Sigmoid colon (tissue), 7 donors: ENCODE results near the gene HOXB1. TPM values are rescaled to one million over a fixed set of nuclear protein-coding genes. Genes with fewer than 3 reads are reported as not detected.
"Not testable (repeated sequence)": the region's sequence is repeated elsewhere in the genome, so short reads cannot be mapped to it uniquely, and the experiment has no call there.

Source experiments
- DNase-seq: peaks from one replicate; pipeline ENCODE4 v3.0.0-alpha.2; 2019
- H3K27ac ChIP-seq, 4 donors: fragments of 200-600 bp; sonication (generic); one replicate each; pipeline ENCODE4 v1.5.1; 2016 to 2019; ENCODE audit warnings: mild to moderate bottlenecking in 1 of 4
- H3K27me3 ChIP-seq, 3 donors: fragments of 200-600 bp; sonication (generic); one replicate each; pipeline ENCODE4 v1.5.1; 2019; ENCODE audit warnings: mild to moderate bottlenecking in 1 of 3
- H3K36me3 ChIP-seq, 4 donors: fragments of 200-600 bp; sonication (generic); one replicate each; pipeline ENCODE4 v1.5.1; 2016 to 2019
- H3K4me1 ChIP-seq, 4 donors: fragments of 200-600 bp; sonication (generic); one replicate each; pipeline ENCODE4 v1.5.1; 2017 to 2019
- H3K4me3 ChIP-seq, 4 donors: fragments of 200-600 bp; sonication (generic); one replicate each; pipeline ENCODE4 v1.5.1; 2017 to 2019; ENCODE audit warnings: mild to moderate bottlenecking in 2 of 4, moderate library complexity in 1 of 4
- H3K9me3 ChIP-seq, 4 donors: fragments of 200-600 bp in 3 of 4; sonication (generic) in 3 of 4; one replicate each; pipeline versions ENCODE4 v1.5.1 to v1.6.1; 2013 to 2019
- EP300 ChIP-seq, 4 donors: sonication (generic); formaldehyde crosslinking; IDR thresholded peaks; one replicate each; pipeline ENCODE4 v1.6.1; 2017; ENCODE audit warnings: antibody characterized with exemption in 4 of 4
- POLR2A ChIP-seq, 2 donors: fragments of 450-650 bp; IDR thresholded peaks; one replicate each; pipeline ENCODE4 v1.6.1; 2016; ENCODE audit warnings: antibody characterized with exemption in 2 of 2, mild to moderate bottlenecking in 2 of 2, moderate library complexity in 2 of 2
- POLR2AphosphoS5 ChIP-seq, 4 donors: sonication (generic); formaldehyde crosslinking; IDR thresholded peaks; one replicate each; pipeline ENCODE4 v1.6.1; 2017; ENCODE audit warnings: antibody characterized with exemption in 4 of 4
- WGBS, 2 donors: extraction: QIAGEN DNeasy Blood & Tissue Kit; methylation state at CpG; one replicate each; pipeline ENCODE4 v1.1.7; 2013; 5-methylcytosine and 5-hydroxymethylcytosine counted together
- intact Hi-C: fragments of 100-400 bp; cut with DNase I; formaldehyde crosslinking; loops from one replicate; pipeline ENCODE4 v1.15.1; 2023
- polyA plus RNA-seq, 3 donors: library from polyadenylated mRNA; stranded (reverse); fragments of 200-250 nt; gene quantifications; one replicate each; pipeline ENCODE4 v1.2.3, GENCODE V29; 2013
- small RNA-seq, 3 donors: library from RNA; depleted of rRNA; stranded (forward); fragments of <200 nt; gene quantifications; one replicate each; pipeline ENCODE3, GENCODE V24; 2016
- total RNA-seq, 4 donors: library from RNA; depleted of rRNA; stranded (reverse); fragments of >200 nt; gene quantifications; one replicate each; pipeline ENCODE4 v1.1.0, GENCODE V29; 2016
- TF ChIP-seq, protein P1 (sequence below), 4 experiments: fragments of 450-650 bp in 3 of 4; fragments of 200-600 bp in 1 of 4; IDR thresholded peaks; one replicate each; pipeline ENCODE4 v1.5.1; 2016 to 2019; ENCODE audit warnings: antibody characterized with exemption in 4 of 4, mild to moderate bottlenecking in 3 of 4, moderate library complexity in 2 of 4
- donor health status: healthy with polysubstance abuse.
- donor health status: Bipolar disorder and iron deficiency.
- donor health status: healthy.

HOXB1 gene
- total and polyA plus RNA-seq, 7 donors = 0.27 to 0.92 (median 0.60) TPM; not detected in 4

DNA sequence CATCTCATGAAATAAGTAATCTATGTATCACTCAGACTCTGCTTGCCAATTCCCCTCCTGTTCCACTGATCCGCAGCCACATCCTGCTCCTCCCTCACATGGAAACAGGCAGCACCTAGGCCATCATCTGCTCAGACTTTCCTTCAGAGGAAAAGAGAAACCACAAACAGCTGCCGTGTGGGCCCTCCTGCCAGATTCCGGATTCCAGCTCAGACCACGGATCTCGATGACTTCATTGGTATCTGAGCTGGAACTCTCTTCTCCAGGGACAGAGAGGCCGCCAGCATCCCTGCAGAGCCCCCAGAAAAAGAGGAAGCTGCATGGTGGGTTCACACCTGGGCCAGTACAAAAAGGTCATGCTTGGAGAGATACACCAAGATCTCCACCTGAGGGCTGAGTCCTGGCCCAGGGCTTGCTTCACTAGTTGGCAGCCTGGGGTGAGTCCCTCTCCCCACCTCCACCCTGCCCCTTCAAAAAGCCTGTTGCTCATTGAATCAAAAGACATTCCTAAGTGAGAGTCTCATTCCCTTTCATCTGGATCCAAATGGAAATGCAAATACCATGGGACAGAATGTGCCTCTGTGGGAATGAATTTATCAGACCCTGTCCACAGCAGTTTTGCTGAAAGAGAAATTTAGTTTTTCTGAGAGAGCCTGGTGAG lies 47.2 kb downstream of the HOXB1 start:
- no peak for TF ChIP-seq POLR2A (IDR thresholded peaks at IDR 0.05)
- peak; percentile 79 for DNase-seq
- H3K4me1 ChIP-seq = peaks cover 0 to 20% (median 13%) of the 10 kb centered on the region in 4 donors
- intact Hi-C loops = no loop called here
- 31 to 62% methylated on average over 6 of the region's 6 CpGs for WGBS, 2 donors
- H3K27ac ChIP-seq = peak overlapping the region in 3 of 4 donors; percentile 18 to 72 (median 41)
- H3K36me3 ChIP-seq = no peaks in the 10 kb centered on the region
- no peak overlapping the region for H3K4me3 ChIP-seq
- no peaks in the 10 kb centered on the region for H3K9me3 ChIP-seq
- no peaks in the 10 kb centered on the region for H3K27me3 ChIP-seq

DNA sequence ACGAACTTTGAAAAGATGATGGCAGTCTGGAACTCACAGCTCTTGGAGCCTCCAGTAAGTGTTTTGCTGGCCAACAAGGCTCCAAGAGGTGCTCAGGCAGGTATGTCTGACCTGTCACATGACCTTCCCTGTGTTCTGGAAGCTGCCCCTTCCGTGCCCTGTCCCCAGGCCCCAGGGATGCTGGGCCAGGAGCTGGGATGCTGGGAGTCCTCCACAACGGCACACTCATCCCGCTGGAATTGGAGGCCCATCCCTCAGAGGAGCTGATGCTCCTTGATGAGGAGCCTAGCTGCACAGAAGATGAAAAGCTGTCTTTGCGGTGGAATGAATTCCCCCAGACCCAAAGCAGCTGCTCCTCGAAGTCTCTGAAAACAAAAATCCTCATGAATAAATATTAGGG lies 47.8 kb downstream of the HOXB1 start:
- TF ChIP-seq POLR2AphosphoS5 (IDR thresholded peaks at IDR 0.05) (no peak), EP300 (IDR thresholded peaks at IDR 0.05) (no peak), POLR2A (IDR thresholded peaks at IDR 0.05) (no peak)
- TF ChIP-seq, protein P1, sequence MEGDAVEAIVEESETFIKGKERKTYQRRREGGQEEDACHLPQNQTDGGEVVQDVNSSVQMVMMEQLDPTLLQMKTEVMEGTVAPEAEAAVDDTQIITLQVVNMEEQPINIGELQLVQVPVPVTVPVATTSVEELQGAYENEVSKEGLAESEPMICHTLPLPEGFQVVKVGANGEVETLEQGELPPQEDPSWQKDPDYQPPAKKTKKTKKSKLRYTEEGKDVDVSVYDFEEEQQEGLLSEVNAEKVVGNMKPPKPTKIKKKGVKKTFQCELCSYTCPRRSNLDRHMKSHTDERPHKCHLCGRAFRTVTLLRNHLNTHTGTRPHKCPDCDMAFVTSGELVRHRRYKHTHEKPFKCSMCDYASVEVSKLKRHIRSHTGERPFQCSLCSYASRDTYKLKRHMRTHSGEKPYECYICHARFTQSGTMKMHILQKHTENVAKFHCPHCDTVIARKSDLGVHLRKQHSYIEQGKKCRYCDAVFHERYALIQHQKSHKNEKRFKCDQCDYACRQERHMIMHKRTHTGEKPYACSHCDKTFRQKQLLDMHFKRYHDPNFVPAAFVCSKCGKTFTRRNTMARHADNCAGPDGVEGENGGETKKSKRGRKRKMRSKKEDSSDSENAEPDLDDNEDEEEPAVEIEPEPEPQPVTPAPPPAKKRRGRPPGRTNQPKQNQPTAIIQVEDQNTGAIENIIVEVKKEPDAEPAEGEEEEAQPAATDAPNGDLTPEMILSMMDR (IDR thresholded peaks at IDR 0.05) = no peak
- intact Hi-C loops = no loop called here
- no peaks in the 10 kb centered on the region for H3K36me3 ChIP-seq
- no peaks in the 10 kb centered on the region for H3K27me3 ChIP-seq
- H3K4me3 ChIP-seq = no peak overlapping the region
- H3K27ac ChIP-seq = peak overlapping the region in 2 of 4 donors; percentile 41 to 72
- no peak for DNase-seq
- WGBS, 2 donors = 77 to 89% methylated on average over 6 of the region's 6 CpGs
- no peaks in the 10 kb centered on the region for H3K9me3 ChIP-seq
- peaks cover 0 to 20% (median 13%) of the 10 kb centered on the region in 4 donors for H3K4me1 ChIP-seq

DNA sequence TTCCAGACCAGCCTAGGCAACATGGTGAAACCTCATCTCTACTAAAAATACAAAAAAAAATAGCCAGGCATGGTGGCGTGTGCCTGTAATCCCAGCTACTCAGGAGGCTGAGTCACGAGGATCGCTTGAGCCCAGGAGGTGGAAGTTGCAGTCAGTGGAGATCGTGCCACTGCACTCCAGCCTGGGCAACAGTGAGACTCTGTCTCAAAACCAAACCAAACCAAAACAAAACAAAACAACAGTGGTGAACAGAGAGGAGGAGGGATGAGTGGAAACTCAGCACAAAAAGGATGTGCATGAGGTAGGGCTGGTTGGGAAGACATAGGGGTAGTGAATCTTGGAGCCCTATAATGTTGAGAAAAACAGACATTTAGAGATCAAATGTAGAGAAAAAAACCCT lies 48.5 kb downstream of the HOXB1 start:
- H3K27me3 ChIP-seq, intact Hi-C loops, H3K9me3 ChIP-seq, H3K27ac ChIP-seq, DNase-seq, H3K36me3 ChIP-seq, H3K4me3 ChIP-seq: not testable (repeated sequence)
- peaks cover 0 to 20% (median 13%) of the 10 kb centered on the region in 4 donors for H3K4me1 ChIP-seq
- 90 to 93% methylated on average over 4 of the region's 4 CpGs for WGBS, 2 donors

DNA sequence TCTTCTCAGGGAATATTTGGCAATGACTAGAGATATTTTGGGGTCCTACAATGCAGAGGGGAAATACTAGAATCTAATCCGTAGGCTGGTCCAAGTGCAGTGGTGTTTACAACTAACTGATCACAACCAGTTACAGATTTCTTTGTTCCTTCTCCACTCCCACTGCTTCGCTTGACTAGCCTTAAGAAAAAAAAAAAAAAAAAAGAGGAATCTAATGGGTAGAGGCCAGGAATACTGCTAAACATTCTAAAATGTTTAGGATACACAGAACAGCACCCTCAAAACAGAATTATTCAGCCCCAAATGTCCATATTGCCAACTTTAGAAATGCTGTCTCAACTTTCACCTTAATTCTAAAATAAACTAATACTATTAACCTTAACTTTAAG lies 51.8 kb downstream of the HOXB1 start:
- H3K9me3 ChIP-seq = no peaks in the 10 kb centered on the region
- H3K27ac ChIP-seq = no peak overlapping the region
- H3K4me3 ChIP-seq = no peak overlapping the region
- no peak for DNase-seq
- no peaks in the 10 kb centered on the region for H3K27me3 ChIP-seq
- no peak for TF ChIP-seq POLR2A (IDR thresholded peaks at IDR 0.05)
- TF ChIP-seq, protein P1 (IDR thresholded peaks at IDR 0.05) = no peak
- no peak for TF ChIP-seq POLR2AphosphoS5 (IDR thresholded peaks at IDR 0.05)
- TF ChIP-seq EP300 (IDR thresholded peaks at IDR 0.05) = no peak
- no peaks in the 10 kb centered on the region for H3K36me3 ChIP-seq
- 81 to 93% methylated on average over 2 of the region's 2 CpGs for WGBS, 2 donors
- peaks cover 0 to 12% (median 9%) of the 10 kb centered on the region in 4 donors for H3K4me1 ChIP-seq
- intact Hi-C loops = no loop called here

Small RNA genes within 50 kb of the gene (small RNA-seq; reads per million reads assigned to genes)
- 0 reads per million in 3 donors for gene RF00019

Other genes starting within 250 kb of the HOXB1 start
- gene SKAP1, start 100.8 kb downstream of the HOXB1 start, total RNA-seq = 1 to 10 TPM in 1 of 4 donors, under 1 TPM in 2, not detected in 1; 0.36 to 1.2 (median 0.41) TPM
- gene SKAP1, start 100.8 kb downstream of the HOXB1 start, polyA plus RNA-seq = 10 to 100 TPM in 1 of 3 donors, 1 to 10 TPM in 2; 1.6 to 10.3 (median 1.8) TPM
- 10 to 100 TPM; 44.9 to 86.1 (median 63.6) TPM for gene HOXB2, start 14.1 kb upstream of the HOXB1 start, total RNA-seq
- gene HOXB2, start 14.1 kb upstream of the HOXB1 start, polyA plus RNA-seq = 1 to 10 TPM; 1.6 to 7.8 (median 3.0) TPM
- gene HOXB4, start 47.3 kb upstream of the HOXB1 start, total RNA-seq = 1 to 10 TPM; 4.6 to 8.3 (median 5.4) TPM
- gene HOXB4, start 47.3 kb upstream of the HOXB1 start, polyA plus RNA-seq = 1 to 10 TPM in 2 of 3 donors, under 1 TPM in 1; 0.23 to 2.7 (median 1.2) TPM
- gene HOXB3, start 59.2 kb upstream of the HOXB1 start, total RNA-seq = 10 to 100 TPM; 25.3 to 64.3 (median 30.1) TPM
- gene HOXB3, start 59.2 kb upstream of the HOXB1 start, polyA plus RNA-seq = 10 to 100 TPM in 2 of 3 donors, 1 to 10 TPM in 1; 6.2 to 16.7 (median 10.2) TPM
- gene HOXB5, start 62.8 kb upstream of the HOXB1 start, total RNA-seq = 1 to 10 TPM; 1.5 to 2.5 (median 2.1) TPM
- 10 to 100 TPM in 1 of 3 donors, 1 to 10 TPM in 2; 3.2 to 13.9 (median 4.2) TPM for gene HOXB5, start 62.8 kb upstream of the HOXB1 start, polyA plus RNA-seq
- 10 to 100 TPM in 3 of 4 donors, 1 to 10 TPM in 1; 6.7 to 10.5 (median 10.3) TPM for gene HOXB6, start 74.0 kb upstream of the HOXB1 start, total RNA-seq
- gene HOXB6, start 74.0 kb upstream of the HOXB1 start, polyA plus RNA-seq = 10 to 100 TPM in 2 of 3 donors, 1 to 10 TPM in 1; 6.0 to 28.5 (median 10.2) TPM
- 1 to 10 TPM; 1.1 to 6.6 (median 3.4) TPM for gene HOXB7, start 80.0 kb upstream of the HOXB1 start, total RNA-seq
- gene HOXB7, start 80.0 kb upstream of the HOXB1 start, polyA plus RNA-seq = 10 to 100 TPM; 21.3 to 67.3 (median 43.0) TPM
- gene HOXB8, start 84.3 kb upstream of the HOXB1 start, total RNA-seq = under 1 TPM in 1 of 4 donors, not detected in 3; 0.68 TPM
- 1 to 10 TPM; 2.1 to 3.4 (median 2.4) TPM for gene HOXB8, start 84.3 kb upstream of the HOXB1 start, polyA plus RNA-seq
- gene HOXB9, start 95.3 kb upstream of the HOXB1 start, total RNA-seq = under 1 TPM in 1 of 4 donors, not detected in 3; 0.28 TPM
- 10 to 100 TPM; 16.2 to 52.1 (median 19.9) TPM for gene HOXB9, start 95.3 kb upstream of the HOXB1 start, polyA plus RNA-seq
- 10 to 100 TPM in 1 of 4 donors, 1 to 10 TPM in 1, not detected in 2; 9.1 to 13.5 TPM for gene PRAC1, start 191.5 kb upstream of the HOXB1 start, total RNA-seq
- 100 to 1,000 TPM; 388 to 572 (median 408) TPM for gene PRAC1, start 191.5 kb upstream of the HOXB1 start, polyA plus RNA-seq
- 1 to 10 TPM in 1 of 4 donors, not detected in 3; 2.1 TPM for gene PRAC2, start 192.2 kb upstream of the HOXB1 start, total RNA-seq
- 10 to 100 TPM in 2 of 3 donors, 1 to 10 TPM in 1; 7.2 to 20.3 (median 17.5) TPM for gene PRAC2, start 192.2 kb upstream of the HOXB1 start, polyA plus RNA-seq
- gene HOXB13, start 197.7 kb upstream of the HOXB1 start, total RNA-seq = 1 to 10 TPM in 2 of 4 donors, under 1 TPM in 2; 0.36 to 1.5 (median 1.0) TPM
- 10 to 100 TPM; 19.4 to 49.2 (median 26.4) TPM for gene HOXB13, start 197.7 kb upstream of the HOXB1 start, polyA plus RNA-seq